IPS-18c (cell line): ENCODE measurements around the gene NID1.
"Not testable (repeated sequence)": the region's sequence is repeated elsewhere in the genome, so short reads cannot be mapped to it uniquely, and the experiment has no call there.

Experiments used
- H3K4me3 ChIP-seq: 2 replicates; pipeline ENCODE4 v1.7.0; 2013; ENCODE audit warnings: low read depth, mild to moderate bottlenecking, low read length, moderate library complexity; ENCODE audit not compliant: insufficient read depth
- H3K9me3 ChIP-seq: one replicate; pipeline ENCODE4 v1.6.1; 2013; ENCODE audit warnings: mild to moderate bottlenecking, low read length, moderate library complexity; ENCODE audit not compliant: control insufficient read depth, insufficient read depth

The NID1 gene

GRCh38 chr1:236078077-236078476, 13.2 kb upstream of the NID1 start:
- H3K4me3 ChIP-seq, H3K9me3 ChIP-seq: not testable (repeated sequence)

DNA sequence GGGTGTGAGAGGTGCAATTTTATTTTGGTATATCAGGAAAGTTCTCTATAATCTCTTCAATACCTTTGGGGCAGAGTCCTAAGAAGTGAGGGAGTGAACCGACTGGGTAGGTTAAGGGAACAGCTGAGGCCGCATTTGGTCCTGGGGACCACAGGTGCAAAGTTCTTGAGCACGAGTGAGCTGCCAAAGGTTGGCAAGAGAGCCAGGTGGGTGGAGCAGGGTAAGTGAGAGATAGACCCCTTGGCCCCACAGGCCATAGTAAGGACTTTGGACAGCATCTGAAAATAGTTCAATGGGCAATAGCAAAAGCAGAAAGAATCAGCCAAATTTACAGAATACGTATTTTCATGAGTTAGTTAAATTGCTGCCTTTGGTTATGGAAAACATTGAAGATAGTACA, 11.0 kb upstream of the NID1 start:
- Histone ChIP-seq H3K4me3 (no peak overlapping the region), H3K9me3 (no peaks in the 10 kb centered on the region)

GRCh38 chr1:236073307-236073897, 8.5 kb upstream of the NID1 start:
- no peak overlapping the region for H3K4me3 ChIP-seq

DNA sequence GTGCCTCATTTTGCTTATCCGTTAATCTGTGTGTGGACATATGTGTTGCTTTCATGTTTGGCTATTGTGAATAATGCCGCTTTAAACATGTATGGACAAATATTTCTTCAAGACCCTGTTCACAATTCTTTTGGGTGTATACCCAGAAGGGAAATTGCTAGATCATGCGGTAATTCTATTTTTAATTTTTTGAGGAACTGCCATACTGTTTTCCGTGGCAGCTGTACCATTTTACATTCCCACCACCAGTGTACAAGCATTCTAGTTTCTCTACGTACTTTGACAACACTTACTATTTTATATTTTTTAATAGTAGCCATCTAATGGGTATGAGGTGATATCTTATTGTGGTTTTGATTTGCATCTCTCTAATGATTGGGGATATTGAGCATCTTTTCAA, 7.1 kb upstream of the NID1 start:
- Histone ChIP-seq H3K9me3 (no peaks in the 10 kb centered on the region), H3K4me3 (no peak overlapping the region)

More at GRCh38 chr1:236073307-236073897, 8.5 kb upstream of the NID1 start:
- no peaks in the 10 kb centered on the region for H3K9me3 ChIP-seq

DNA sequence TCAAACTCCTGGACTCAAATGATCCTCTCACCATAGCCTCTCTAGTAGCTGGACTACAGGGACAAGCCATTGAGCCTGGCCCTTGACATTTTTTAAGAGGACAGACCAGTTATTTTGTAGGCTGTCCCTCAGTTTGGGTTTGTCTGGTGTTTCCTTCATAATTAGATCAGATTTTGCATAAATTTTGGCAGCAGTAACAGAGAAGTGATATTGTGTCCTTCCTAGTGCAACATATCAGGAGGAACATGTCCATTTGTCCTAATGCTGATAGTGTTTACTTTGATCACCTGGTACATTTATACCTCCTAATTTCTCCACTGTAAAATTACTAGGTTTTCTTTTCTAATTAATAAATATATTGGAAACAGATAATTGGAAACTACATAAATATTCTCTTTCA, 5.9 kb upstream of the NID1 start:
- no peaks in the 10 kb centered on the region for H3K9me3 ChIP-seq
- no peak overlapping the region for H3K4me3 ChIP-seq

DNA sequence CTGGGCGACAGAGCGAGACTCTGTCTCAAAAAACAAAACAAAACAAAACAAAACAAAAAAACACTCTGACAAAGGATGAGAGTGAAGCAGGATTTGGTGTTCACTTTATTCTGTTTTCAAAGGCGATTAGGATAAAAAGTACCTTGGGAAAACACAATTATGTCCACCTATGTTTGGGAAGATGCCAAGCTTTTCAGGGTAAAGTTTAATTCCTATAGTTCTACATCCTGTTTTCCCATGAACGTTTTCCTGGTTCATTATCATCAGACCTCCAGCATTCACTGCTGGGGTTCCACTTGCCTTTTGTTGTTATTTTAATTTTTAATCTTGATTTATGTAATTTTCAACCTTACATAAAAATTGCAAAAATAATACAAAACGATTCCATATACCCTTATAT, 4.9 kb upstream of the NID1 start:
- H3K4me3 ChIP-seq = no peak overlapping the region
- H3K9me3 ChIP-seq = no peaks in the 10 kb centered on the region

GRCh38 chr1:236067854-236068454, 3.1 kb upstream of the NID1 start:
- Histone ChIP-seq H3K4me3 (no peak overlapping the region), H3K9me3 (no peaks in the 10 kb centered on the region)

DNA sequence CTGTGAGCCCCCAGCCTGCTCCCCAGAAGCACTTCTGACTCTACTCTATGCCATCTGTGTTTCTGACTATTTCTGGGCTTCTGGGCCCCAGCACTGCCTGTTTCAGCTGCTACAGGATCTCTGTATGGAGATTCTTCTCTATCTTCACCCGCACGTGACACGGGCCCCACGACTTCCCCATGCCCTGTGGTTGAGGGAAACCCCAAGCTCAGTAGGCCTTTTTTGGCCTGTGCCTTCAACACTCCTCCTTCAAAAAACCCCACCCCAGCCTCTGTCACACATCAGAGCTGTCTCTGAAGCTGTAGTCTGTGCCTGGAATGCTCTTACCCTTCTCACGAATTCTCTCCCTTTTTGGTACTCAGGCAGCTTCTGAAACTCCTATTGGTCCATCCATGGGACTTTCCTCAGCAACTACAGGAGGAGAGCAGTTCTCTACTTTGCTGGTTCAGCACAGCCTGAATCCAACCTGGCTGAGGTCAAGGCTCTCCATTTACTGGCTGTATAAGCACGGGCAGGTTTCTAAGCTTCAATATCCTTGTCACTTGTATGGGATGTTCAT, 2.0 kb upstream of the NID1 start:
- Histone ChIP-seq H3K4me3 (no peak overlapping the region), H3K9me3 (no peaks in the 10 kb centered on the region)

DNA sequence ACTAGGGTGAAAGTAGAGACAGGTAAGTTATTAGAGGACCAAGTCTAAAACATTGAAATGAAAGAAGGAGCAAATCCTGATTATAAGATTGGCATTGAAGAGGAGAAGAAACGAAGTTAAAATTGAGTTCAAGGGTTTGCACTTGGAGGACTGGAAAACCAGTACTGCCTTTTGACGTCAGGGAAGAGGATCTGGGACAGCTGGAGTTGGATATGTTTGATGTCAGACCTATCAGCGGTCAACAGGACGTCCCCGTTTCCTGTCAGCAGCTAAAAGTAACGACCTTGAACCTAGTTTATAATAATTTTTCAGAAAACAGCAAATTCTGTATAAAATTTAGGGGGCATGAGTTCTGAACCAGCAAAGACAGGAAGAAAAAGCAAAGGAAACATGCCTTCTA, 1.2 kb upstream of the NID1 start:
- Histone ChIP-seq H3K4me3 (no peak overlapping the region), H3K9me3 (no peaks in the 10 kb centered on the region)

GRCh38 chr1:236065509-236066005, 667 bp upstream of the NID1 start:
- peak overlapping the region; percentile 79 for H3K4me3 ChIP-seq
- no peaks in the 10 kb centered on the region for H3K9me3 ChIP-seq

GRCh38 chr1:236063919-236064673, 794 bp downstream of the NID1 start:
- Histone ChIP-seq H3K9me3 (no peaks in the 10 kb centered on the region), H3K4me3 (peak overlapping the region; percentile 79)

GRCh38 chr1:236063551-236063918, 1.4 kb downstream of the NID1 start:
- Histone ChIP-seq H3K4me3 (peak overlapping the region; percentile 79; the same call in 1 of the 2 replicates), H3K9me3 (no peaks in the 10 kb centered on the region)

GRCh38 chr1:236060286-236060685, 4.6 kb downstream of the NID1 start:
- Histone ChIP-seq H3K9me3 (no peaks in the 10 kb centered on the region), H3K4me3 (no peak overlapping the region)

DNA sequence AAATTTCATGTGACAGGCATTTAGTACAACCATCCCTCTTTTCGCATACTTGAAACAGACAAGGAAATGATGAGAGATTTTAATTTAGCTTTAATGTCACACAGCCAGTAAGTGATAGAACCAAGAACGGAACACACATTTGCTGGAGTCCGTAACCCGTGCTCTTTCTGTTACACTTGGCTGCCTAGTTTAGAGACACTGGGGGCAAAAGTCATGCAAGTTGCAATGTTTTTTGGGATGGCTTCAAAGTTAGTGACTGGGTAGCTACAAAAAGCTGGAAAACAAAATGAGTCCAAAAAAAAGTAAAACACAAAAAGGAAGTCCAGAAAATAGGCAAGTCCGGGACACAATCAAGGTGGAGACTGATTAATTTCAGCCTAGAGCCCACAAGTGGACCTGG, 5.9 kb downstream of the NID1 start:
- Histone ChIP-seq H3K9me3 (no peaks in the 10 kb centered on the region), H3K4me3 (no peak overlapping the region)

- H3K9me3 ChIP-seq = no peaks in the 10 kb centered on the region
- H3K4me3 ChIP-seq = no peak overlapping the region
Observed at GRCh38 chr1:236058141-236058934, 6.6 kb downstream of the NID1 start.

GRCh38 chr1:236057546-236057945, 7.3 kb downstream of the NID1 start:
- H3K9me3 ChIP-seq = no peaks in the 10 kb centered on the region
- H3K4me3 ChIP-seq = no peak overlapping the region

- Histone ChIP-seq H3K9me3 (peaks cover 2% of the 10 kb centered on the region), H3K4me3 (no peak overlapping the region)
Observed at GRCh38 chr1:236052232-236052993, 12.5 kb downstream of the NID1 start.
